SK-N-SH (cell line): ENCODE results near the gene CBX8. TPM values are rescaled to one million over a fixed set of nuclear protein-coding genes. Genes with fewer than 3 reads are reported as not detected.

Experiments used
- CTCF ChIA-PET: fragments of 300-600, 350-600 bp; formaldehyde crosslinking; extraction: SDS; loops from one replicate; lab custom pipeline; 2021; lab: Yijun Ruan, JAX
- POLR2A ChIA-PET: fragments of 350-600 bp; sonication (Branson Sonifier 250); formaldehyde crosslinking; extraction: SDS; loops from one replicate; lab custom pipeline; 2020; ENCODE audit warnings: antibody characterized with exemption, inconsistent platforms; lab: Yijun Ruan, JAX
- DNase-seq: peaks from one replicate; pipeline ENCODE4 v3.0.0; 2012
- H2AFZ ChIP-seq: fragments of 200-600 bp; sonication (generic); 2 replicates; pipeline ENCODE4 v1.8.1; 2016; ENCODE audit warnings: antibody characterized with exemption, mild to moderate bottlenecking, low read depth
- H3F3A ChIP-seq: fragments of 200-600 bp; sonication (generic); replicated peaks from 2 replicates; pipeline ENCODE3; 2016; ENCODE audit warnings: antibody characterized with exemption, mild to moderate bottlenecking; ENCODE audit not compliant: insufficient read depth
- H3K27ac ChIP-seq, 2 experiments: fragments of 200-500 bp in 1 of 2; fragments of 200-600 bp in 1 of 2; sonication (Bioruptor generic) in 1 of 2; sonication (generic), shearing (Covaris generic) in 1 of 2; 2 replicates each; pipeline versions ENCODE4 v1.5.1 to v1.6.1; 2014 to 2016; ENCODE audit warnings: low read depth in 2 of 2, inconsistent platforms in 1 of 2, low read length in 1 of 2, mild to moderate bottlenecking in 1 of 2, mixed read lengths in 1 of 2
- H3K27me3 ChIP-seq: fragments of 200-600 bp; sonication (generic), shearing (Covaris generic); 2 replicates; pipeline ENCODE4 v1.6.1; 2016; ENCODE audit warnings: mixed run types; ENCODE audit not compliant: insufficient read depth
- H3K36me3 ChIP-seq, 2 experiments: fragments of 200-500 bp in 1 of 2; fragments of 200-600 bp in 1 of 2; sonication (Bioruptor generic) in 1 of 2; sonication (generic) in 1 of 2; replicated peaks in 1 of 2; 2 replicates each; pipeline versions ENCODE3 to v1.5.1; 2014 to 2016; ENCODE audit warnings: low read length in 1 of 2, mild to moderate bottlenecking in 1 of 2; ENCODE audit not compliant: insufficient read depth in 2 of 2, control insufficient read depth in 1 of 2
- H3K4me1 ChIP-seq, 2 experiments: fragments of 200-500 bp in 1 of 2; fragments of 200-600 bp in 1 of 2; sonication (Bioruptor generic) in 1 of 2; sonication (generic), shearing (Covaris generic) in 1 of 2; 2 replicates each; pipeline versions ENCODE4 v1.5.1 to v1.6.1; 2014 to 2016; ENCODE audit warnings: low read depth in 1 of 2, low read length in 1 of 2, mixed run types in 1 of 2; ENCODE audit not compliant: insufficient read depth in 2 of 2, control insufficient read depth in 1 of 2
- H3K4me2 ChIP-seq: fragments of 200-600 bp; sonication (generic), shearing (Covaris generic); 2 replicates; pipeline ENCODE4 v1.6.1; 2017; ENCODE audit warnings: mixed run types
- H3K4me3 ChIP-seq, 2 experiments: fragments of 200-500 bp in 1 of 2; fragments of 200-600 bp in 1 of 2; sonication (Bioruptor generic) in 1 of 2; sonication (generic), shearing (Covaris generic) in 1 of 2; 2 replicates each; pipeline versions ENCODE4 v1.5.1 to v1.8.1; 2014 to 2016; ENCODE audit warnings: low read depth in 2 of 2, inconsistent platforms in 1 of 2, low read length in 1 of 2, mild to moderate bottlenecking in 1 of 2, mixed read lengths in 1 of 2, moderate library complexity in 1 of 2
- H3K79me2 ChIP-seq: fragments of 200-600 bp; sonication (generic); 2 replicates; pipeline ENCODE4 v1.8.1; 2017; ENCODE audit warnings: mild to moderate bottlenecking; ENCODE audit not compliant: insufficient read depth
- H3K9ac ChIP-seq: fragments of 200-600 bp; sonication (generic); 2 replicates; pipeline ENCODE4 v1.6.1; 2017; ENCODE audit warnings: mixed run types
- H3K9me2 ChIP-seq: fragments of 200-600 bp; sonication (generic); 2 replicates; pipeline ENCODE4 v1.6.1; 2017; ENCODE audit warnings: mixed run types
- H3K9me3 ChIP-seq: fragments of 200-600 bp; sonication (generic); 2 replicates; pipeline ENCODE4 v1.6.1; 2017; ENCODE audit warnings: mixed run types, mild to moderate bottlenecking, moderate library complexity
- H4K20me1 ChIP-seq: fragments of 200-600 bp; sonication (generic); 2 replicates; pipeline ENCODE4 v1.6.1; 2017; ENCODE audit warnings: mild to moderate bottlenecking, mixed run types; ENCODE audit not compliant: insufficient read depth
- CTCF ChIP-seq: fragments of 200-600 bp; sonication (generic); IDR thresholded peaks from 2 replicates; pipeline ENCODE4 v1.6.1; 2017; ENCODE audit warnings: antibody characterized with exemption, mild to moderate bottlenecking, moderate library complexity
- EP300 ChIP-seq, 2 experiments: IDR thresholded peaks; 2 replicates each; pipeline versions ENCODE4 v1.4.0 to v1.6.1; 2012; ENCODE audit warnings: borderline replicate concordance in 1 of 2, low read depth in 1 of 2, low read length in 1 of 2
- EZH2phosphoT487 ChIP-seq: fragments of 200-600 bp; sonication (generic); IDR thresholded peaks from 2 replicates; pipeline ENCODE4 v1.6.1; 2017; ENCODE audit warnings: low read depth, mixed run types, mild to moderate bottlenecking, antibody characterized with exemption, moderate library complexity, borderline replicate concordance
- FOXJ3 ChIP-seq: sonication (generic); formaldehyde crosslinking; IDR thresholded peaks from 2 replicates; pipeline ENCODE4 v1.5.1; 2020; ENCODE audit warnings: mild to moderate bottlenecking, missing genetic modification reagents
- JUND ChIP-seq: IDR thresholded peaks from 2 replicates; pipeline ENCODE4 v1.4.0; 2012
- RCOR1 ChIP-seq: fragments of 150-350 bp; IDR thresholded peaks from 2 replicates; pipeline ENCODE4 v1.6.1; 2017; ENCODE audit warnings: antibody characterized with exemption, low read length
- REST ChIP-seq: IDR thresholded peaks from 2 replicates; pipeline ENCODE4 v1.6.1; 2012; ENCODE audit warnings: mild to moderate bottlenecking, low read depth, low read length, moderate library complexity
- RXRA ChIP-seq: IDR thresholded peaks from 2 replicates; pipeline ENCODE4 v1.4.0; 2012; ENCODE audit warnings: low read depth, mild to moderate bottlenecking, borderline replicate concordance
- SMC3 ChIP-seq: IDR thresholded peaks from 2 replicates; pipeline ENCODE4 v1.6.1; 2012; ENCODE audit warnings: low read depth, low read length, improper control_type of control experiment
- TCF12 ChIP-seq: IDR thresholded peaks from 2 replicates; pipeline ENCODE4 v1.4.0; 2012
- USF1 ChIP-seq: IDR thresholded peaks from 2 replicates; pipeline ENCODE4 v1.4.0; 2012; ENCODE audit warnings: low read depth, borderline replicate concordance
- WGBS: methylation state at CpG from one replicate; pipeline ENCODE4 v1.1.6; 2017; ENCODE audit warnings: low lambda C conversion rate; 5-methylcytosine and 5-hydroxymethylcytosine counted together
- polyA plus RNA-seq, 3 experiments: library from polyadenylated mRNA; depleted of rRNA; stranded (reverse); fragments of >200 nt; gene quantifications; 2 replicates each; pipeline ENCODE4 v1.2.3, GENCODE V29; 2012
- TF ChIP-seq, protein P1 (sequence below): fragments of 150-350 bp; IDR thresholded peaks from 2 replicates; pipeline ENCODE4 v1.6.1; 2016; ENCODE audit warnings: mild to moderate bottlenecking, low read depth, low read length
- TF ChIP-seq, protein P2 (sequence below): fragments of 150-350 bp; IDR thresholded peaks from 2 replicates; pipeline ENCODE4 v1.6.1; 2017; ENCODE audit warnings: antibody characterized with exemption, low read length, low read depth, borderline replicate concordance

CBX8 gene
- polyA plus RNA-seq, 1 of the 3 experiments (the other 2 are of a cell fraction) = 2.9 TPM

- no peak for DNase-seq
- Histone ChIP-seq H3K79me2 (no peaks in the 10 kb centered on the region), H3K27ac (no peak overlapping the region), H3K4me2 (no peak overlapping the region), H3K4me1 (peaks cover 5 to 55% of the 10 kb centered on the region in 2 experiments; a peak in 2 of 4 replicates), H3K36me3 (no peaks in the 10 kb centered on the region), H3K27me3 (peaks cover 29% of the 10 kb centered on the region), H3F3A (peaks cover 22% of the 10 kb centered on the region), H3K9me3 (no peaks in the 10 kb centered on the region), H2AFZ (0 out of 2 replicates have a peak overlapping the region, but pooled peaks have one; percentile 79), H3K9me2 (no peaks in the 10 kb centered on the region), H4K20me1 (no peaks in the 10 kb centered on the region), H3K9ac (no peak overlapping the region), H3K4me3 (no peak overlapping the region)
- WGBS = 71% methylated on average over 7 of the region's 7 CpGs
- CTCF ChIA-PET = interaction anchor here (0.6 to 13.1 kb wide), 26 partner anchors 9 to 284 kb away, joined by 3 to 274 read pairs (median 11); no protein-coding TSS in a partner anchor
- no peak for TF ChIP-seq REST
- no peak for TF ChIP-seq TCF12
- no peak for TF ChIP-seq FOXJ3
- TF ChIP-seq RXRA = no peak
- TF ChIP-seq RCOR1 = no peak
- TF ChIP-seq, protein P1, sequence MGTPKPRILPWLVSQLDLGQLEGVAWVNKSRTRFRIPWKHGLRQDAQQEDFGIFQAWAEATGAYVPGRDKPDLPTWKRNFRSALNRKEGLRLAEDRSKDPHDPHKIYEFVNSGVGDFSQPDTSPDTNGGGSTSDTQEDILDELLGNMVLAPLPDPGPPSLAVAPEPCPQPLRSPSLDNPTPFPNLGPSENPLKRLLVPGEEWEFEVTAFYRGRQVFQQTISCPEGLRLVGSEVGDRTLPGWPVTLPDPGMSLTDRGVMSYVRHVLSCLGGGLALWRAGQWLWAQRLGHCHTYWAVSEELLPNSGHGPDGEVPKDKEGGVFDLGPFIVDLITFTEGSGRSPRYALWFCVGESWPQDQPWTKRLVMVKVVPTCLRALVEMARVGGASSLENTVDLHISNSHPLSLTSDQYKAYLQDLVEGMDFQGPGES = no peak
- TF ChIP-seq CTCF = no peak
- TF ChIP-seq, protein P2, sequence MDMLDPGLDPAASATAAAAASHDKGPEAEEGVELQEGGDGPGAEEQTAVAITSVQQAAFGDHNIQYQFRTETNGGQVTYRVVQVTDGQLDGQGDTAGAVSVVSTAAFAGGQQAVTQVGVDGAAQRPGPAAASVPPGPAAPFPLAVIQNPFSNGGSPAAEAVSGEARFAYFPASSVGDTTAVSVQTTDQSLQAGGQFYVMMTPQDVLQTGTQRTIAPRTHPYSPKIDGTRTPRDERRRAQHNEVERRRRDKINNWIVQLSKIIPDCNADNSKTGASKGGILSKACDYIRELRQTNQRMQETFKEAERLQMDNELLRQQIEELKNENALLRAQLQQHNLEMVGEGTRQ = no peak
- TF ChIP-seq JUND = no peak
- no peak for TF ChIP-seq EZH2phosphoT487
- TF ChIP-seq SMC3 = no peak
- no peak for TF ChIP-seq EP300 (IDR thresholded peaks at IDR 0.05; ENCODE audit: borderline replicate concordance in 1 of 2, low read depth in 1 of 2, low read length in 1 of 2)
- TF ChIP-seq USF1 = no peak
- POLR2A ChIA-PET = interaction anchor here (0.7 to 0.9 kb wide), 2 partner anchors 73 to 85 kb away, joined by 3 to 4 read pairs; no protein-coding TSS in a partner anchor
These were observed 48.7 kb upstream of the CBX8 start for GRCh38 chr17:79845601-79845949.
